Uterine smooth muscle cell (primary cell): ENCODE results near the gene TXK. TPM values are rescaled to one million over a fixed set of nuclear protein-coding genes. Genes with fewer than 3 reads are reported as not detected.

Source experiments
- total RNA-seq: library from RNA; depleted of rRNA; stranded (reverse); fragments of >200 nt; gene quantifications from 2 replicates; pipeline ENCODE4 v1.2.3, GENCODE V29; 2014

TXK gene
- total RNA-seq = not detected in 2 replicates

GRCh38 chr4:48134081-48134480 lies at the start of gene TXK:
TXK (minus strand) TSS chr4:48134250; CDS start chr4:48134170, 80 bp downstream.

Other genes starting within 250 kb of the TXK start
- 10.4 and 11.4 TPM in 2 replicates for gene NFXL1, start 219.7 kb downstream of the TXK start, total RNA-seq
- not detected in 2 replicates for gene CNGA1, start 117.6 kb downstream of the TXK start, total RNA-seq
- gene NIPAL1, start 117.5 kb downstream of the TXK start, total RNA-seq = 0.25 and 1.2 TPM in 2 replicates
- gene TEC, start 135.6 kb upstream of the TXK start, total RNA-seq = 1.3 and 1.4 TPM in 2 replicates
- 27.1 and 43.1 TPM in 2 replicates for gene SLAIN2, start 207.3 kb upstream of the TXK start, total RNA-seq